Retinal pigment epithelial cell (primary cell): ENCODE measurements around the gene LCMT1.

ENCODE experiments used
- DNase-seq: peaks from one replicate; pipeline ENCODE4 v3.0.0-alpha.2; 2010; ENCODE audit warnings: low read depth
- H3K4me3 ChIP-seq: 2 replicates; pipeline ENCODE4 v1.5.1; 2011; ENCODE audit warnings: mild to moderate bottlenecking, low read length, control low read depth, moderate library complexity
- TF ChIP-seq, protein P1 (sequence below): conservative IDR thresholded peaks from 2 replicates; pipeline ENCODE4 v1.5.1; 2011; ENCODE audit warnings: low read depth, low read length, control low read depth, inconsistent platforms

The LCMT1 gene

DNA sequence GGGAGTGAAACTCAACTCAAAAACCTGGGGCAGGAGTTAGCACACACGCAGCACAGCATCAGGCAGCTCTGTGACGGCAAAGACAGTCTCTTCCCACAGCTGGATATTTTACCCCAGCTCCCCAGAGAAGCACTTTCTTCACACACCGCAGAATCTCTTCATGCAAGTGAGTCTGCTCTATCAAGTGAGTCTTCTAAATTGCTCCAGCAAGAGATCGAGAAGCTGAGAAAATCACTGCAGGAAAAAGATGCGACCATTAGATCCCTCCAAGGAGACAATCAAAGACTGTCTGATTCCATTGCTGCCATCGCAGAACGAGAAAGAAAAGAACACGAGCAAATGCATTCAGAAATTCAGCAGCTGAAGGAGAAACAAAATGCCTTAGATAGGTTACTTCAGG is 16.9 kb upstream of the LCMT1 start:
- TF ChIP-seq, protein P1, sequence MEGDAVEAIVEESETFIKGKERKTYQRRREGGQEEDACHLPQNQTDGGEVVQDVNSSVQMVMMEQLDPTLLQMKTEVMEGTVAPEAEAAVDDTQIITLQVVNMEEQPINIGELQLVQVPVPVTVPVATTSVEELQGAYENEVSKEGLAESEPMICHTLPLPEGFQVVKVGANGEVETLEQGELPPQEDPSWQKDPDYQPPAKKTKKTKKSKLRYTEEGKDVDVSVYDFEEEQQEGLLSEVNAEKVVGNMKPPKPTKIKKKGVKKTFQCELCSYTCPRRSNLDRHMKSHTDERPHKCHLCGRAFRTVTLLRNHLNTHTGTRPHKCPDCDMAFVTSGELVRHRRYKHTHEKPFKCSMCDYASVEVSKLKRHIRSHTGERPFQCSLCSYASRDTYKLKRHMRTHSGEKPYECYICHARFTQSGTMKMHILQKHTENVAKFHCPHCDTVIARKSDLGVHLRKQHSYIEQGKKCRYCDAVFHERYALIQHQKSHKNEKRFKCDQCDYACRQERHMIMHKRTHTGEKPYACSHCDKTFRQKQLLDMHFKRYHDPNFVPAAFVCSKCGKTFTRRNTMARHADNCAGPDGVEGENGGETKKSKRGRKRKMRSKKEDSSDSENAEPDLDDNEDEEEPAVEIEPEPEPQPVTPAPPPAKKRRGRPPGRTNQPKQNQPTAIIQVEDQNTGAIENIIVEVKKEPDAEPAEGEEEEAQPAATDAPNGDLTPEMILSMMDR: no peak
- no peak overlapping the region for H3K4me3 ChIP-seq
- DNase-seq: no peak

DNA sequence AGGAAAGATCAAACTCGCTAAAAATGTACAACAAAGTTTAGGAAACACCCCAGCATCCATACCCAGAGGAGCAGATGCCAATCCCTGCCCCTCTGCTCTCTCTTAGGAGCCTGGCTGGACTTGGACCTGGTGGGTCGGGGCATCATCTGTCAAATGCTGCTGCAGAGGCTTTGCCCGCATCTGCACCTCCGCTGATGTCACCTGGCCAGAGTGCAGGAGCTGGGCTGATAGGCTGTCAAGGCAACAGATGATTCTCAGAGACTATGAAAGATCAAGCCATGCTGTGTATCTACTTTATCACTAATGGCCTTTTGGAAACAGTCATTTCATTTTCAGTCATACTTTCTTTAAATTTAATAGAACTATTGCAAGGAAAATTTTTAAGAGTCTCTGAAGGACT is 15.9 kb upstream of the LCMT1 start:
- no peak overlapping the region for H3K4me3 ChIP-seq
- DNase-seq: no peak
- TF ChIP-seq, protein P1: no peak

DNA sequence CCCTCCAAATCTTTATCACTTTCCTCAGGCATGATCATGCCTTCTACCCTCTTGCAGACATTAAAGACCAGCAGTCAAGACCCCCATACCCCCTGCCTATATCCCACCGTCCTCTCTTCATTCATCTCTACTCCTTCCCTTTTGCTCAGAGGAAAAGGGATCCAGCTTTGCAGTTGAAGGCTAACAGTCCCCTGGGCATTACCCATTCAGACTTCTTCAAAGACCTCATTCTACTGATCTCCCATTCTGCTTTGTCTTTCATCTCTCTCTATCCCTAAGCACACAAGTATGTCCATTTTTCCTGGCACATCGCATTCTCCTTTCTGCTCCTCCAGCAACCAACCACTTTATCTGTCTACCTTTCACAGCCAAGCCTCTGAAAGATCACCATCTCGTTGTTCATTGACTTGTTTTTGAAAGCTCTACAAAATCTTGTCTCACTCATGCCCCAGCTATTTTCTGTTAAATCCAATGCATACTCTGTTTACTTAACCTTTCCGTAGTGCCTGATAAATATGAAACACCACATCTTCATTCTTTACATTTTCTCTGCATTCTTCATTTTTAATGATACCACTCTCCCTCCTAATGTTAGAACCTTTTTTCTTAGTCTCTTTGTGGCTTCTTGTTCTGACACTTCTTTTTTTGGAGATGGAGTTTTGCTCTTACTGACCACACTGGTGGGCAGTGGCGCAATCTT is 14.1 kb upstream of the LCMT1 start:
- H3K4me3 ChIP-seq: no peak overlapping the region
- DNase-seq: no peak
- TF ChIP-seq, protein P1: no peak

DNA sequence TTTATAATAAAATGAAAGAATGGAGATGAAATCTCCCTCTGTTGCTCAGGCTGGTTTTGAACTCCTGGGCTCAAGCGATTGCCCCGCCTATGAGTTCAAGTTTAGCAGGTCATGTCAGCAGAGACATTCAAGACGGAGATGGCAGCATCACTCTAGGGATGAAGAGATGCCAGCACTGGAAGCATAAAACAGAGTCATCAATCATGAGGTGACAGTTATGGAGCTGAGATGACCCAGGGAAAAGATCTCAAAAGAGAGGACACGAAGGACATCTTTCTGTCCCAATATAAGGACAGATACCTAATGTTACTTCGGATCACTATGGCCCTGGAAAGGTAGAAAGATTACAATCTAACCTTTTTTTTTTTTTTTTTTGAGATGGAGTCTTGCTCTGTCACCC is 11.0 kb upstream of the LCMT1 start:
- no peak overlapping the region for H3K4me3 ChIP-seq
- TF ChIP-seq, protein P1: no peak
- no peak for DNase-seq

DNA sequence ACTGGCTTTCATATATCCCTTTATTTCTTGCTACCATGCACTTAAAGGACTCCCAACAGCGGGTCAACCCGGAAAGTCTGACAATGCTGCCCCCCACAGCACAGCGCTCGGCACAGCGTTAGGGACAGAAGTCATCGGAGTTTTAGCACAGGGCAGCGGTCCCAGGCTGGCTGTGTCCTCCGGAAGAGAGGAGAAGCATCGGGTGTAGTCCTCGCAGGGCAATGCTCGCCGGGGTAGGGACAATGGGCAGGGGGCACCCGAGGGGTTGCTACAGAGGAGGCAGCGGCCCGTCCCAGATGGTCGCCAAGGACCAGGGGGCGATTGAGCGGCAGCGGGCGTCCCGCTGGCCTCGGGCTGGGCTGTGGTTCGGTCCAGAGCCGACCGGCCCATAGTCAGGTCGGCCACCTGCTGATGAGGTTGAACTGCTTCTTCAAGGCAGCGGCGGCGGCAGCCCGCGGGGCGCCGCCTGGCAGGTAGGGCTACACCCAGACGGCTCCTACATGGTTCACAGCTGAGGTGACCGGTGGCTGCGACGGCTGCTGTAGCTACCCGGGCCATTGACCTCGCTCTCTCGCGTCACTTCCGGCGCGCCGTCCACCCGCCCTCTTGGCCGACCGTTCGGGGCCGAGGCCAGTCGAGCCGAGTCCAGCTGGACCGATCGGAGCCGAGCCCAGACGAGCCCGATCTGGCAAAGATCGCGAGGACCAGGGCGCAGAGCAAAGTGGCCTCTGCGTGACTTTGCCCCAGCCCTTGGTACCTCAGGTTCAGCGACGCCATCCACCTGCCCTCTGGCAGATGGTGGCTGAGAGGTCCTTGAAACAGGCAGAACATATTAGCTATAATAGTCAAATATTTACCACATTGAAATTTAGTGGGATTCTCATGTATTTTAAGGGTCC is 4.7 kb upstream of the LCMT1 start:
- TF ChIP-seq, protein P1: peak; percentile 23
- DNase-seq: peak; percentile 60
- H3K4me3 ChIP-seq: peak overlapping the region; percentile 83

DNA sequence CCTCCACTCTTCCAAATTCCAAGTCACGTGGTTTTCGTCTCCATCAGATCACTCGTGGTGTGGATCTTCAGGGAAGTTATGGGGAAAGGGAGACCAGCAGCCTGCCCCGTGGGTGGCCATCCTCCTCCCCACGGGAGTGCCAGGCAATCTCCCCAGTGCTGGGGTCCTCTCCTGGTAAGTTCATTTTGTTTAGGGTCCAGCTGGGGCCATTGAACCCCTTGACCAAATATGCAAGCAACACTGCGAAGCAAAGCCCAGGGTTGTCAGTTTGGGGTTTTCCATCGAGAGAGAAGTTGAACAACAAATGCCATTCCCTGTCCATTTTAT is 4.1 kb upstream of the LCMT1 start:
- H3K4me3 ChIP-seq: peak overlapping the region; percentile 83
- DNase-seq: no peak
- TF ChIP-seq, protein P1: no peak

DNA sequence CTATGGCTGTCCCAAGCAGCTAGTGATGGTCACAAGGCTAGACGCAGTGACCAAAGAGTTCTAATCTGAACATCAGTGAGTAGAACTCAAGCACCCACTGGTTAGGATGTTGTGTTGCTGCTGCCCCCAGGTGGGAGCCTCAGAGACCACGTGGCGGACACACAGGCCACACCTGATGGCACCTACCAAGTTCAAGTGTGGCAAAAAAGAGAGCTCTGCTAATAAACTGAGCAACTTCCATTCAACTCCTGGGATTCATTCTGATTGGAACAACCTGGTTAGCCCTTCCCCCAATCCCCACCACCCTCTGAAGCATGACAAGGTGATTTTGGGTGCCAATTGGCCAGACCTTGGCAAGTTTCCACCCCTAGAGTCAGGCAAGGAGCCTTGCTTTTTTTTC is 3.5 kb upstream of the LCMT1 start:
- DNase-seq: no peak
- H3K4me3 ChIP-seq: no peak overlapping the region
- TF ChIP-seq, protein P1: peak; percentile 7
